Panc1 (cell line): Measurements from ENCODE around the gene STRAP. TPM values are rescaled to one million over a fixed set of nuclear protein-coding genes. Genes with fewer than 3 reads are reported as not detected.

Source experiments
- ATAC-seq: fragments of 200-7000 bp; cut with Tn5 transposase; 2 replicates; pipeline ENCODE4 v1.9.1; 2020; ENCODE audit warnings: mild to moderate bottlenecking, moderate library complexity
- BruUV-seq: library from RNA; stranded (reverse); fragments of 400-500 nt; replicated peaks from 2 replicates; lab custom pipeline; 2021; lab: Mats Ljungman, UMichigan
- CTCF ChIA-PET: fragments of 300-600 bp; sonication (Branson Sonifier 250); formaldehyde crosslinking; loops from one replicate; lab custom pipeline; 2022; ENCODE audit warnings: antibody characterized with exemption; lab: Charles Lee
- POLR2A ChIA-PET: fragments of 300-600 bp; sonication (Branson Sonifier 250); formaldehyde crosslinking; loops from one replicate; lab custom pipeline; 2022; ENCODE audit warnings: antibody characterized with exemption; lab: Charles Lee
- DNase-seq: peaks from one replicate; pipeline ENCODE4 v3.0.0-alpha.2; 2010; ENCODE audit warnings: low read depth, low spot score
- H3K27ac ChIP-seq: 2 replicates; pipeline ENCODE4 v1.5.1; 2011; ENCODE audit warnings: mild to moderate bottlenecking, low read length, inconsistent platforms
- H3K27me3 ChIP-seq: fragments of 200-500 bp; sonication (Bioruptor generic); 2 replicates; pipeline ENCODE4 v1.6.0; 2014; ENCODE audit warnings: low read length, inconsistent platforms; ENCODE audit not compliant: control insufficient read depth, insufficient read depth
- H3K36me3 ChIP-seq: fragments of 200-500 bp; sonication (Bioruptor generic); 2 replicates; pipeline ENCODE4 v1.5.1; 2014; ENCODE audit warnings: inconsistent platforms, mild to moderate bottlenecking, low read length, moderate library complexity; ENCODE audit not compliant: control insufficient read depth, insufficient read depth
- H3K4me1 ChIP-seq: 2 replicates; pipeline ENCODE4 v1.5.1; 2011; ENCODE audit warnings: inconsistent platforms, mild to moderate bottlenecking, low read length, moderate library complexity; ENCODE audit not compliant: control insufficient read depth, insufficient read depth
- H3K4me3 ChIP-seq, 2 experiments: 2 replicates each; pipeline ENCODE4 v1.5.1; 2011 to 2012; ENCODE audit warnings: low read depth in 2 of 2, low read length in 2 of 2, mild to moderate bottlenecking in 2 of 2, inconsistent platforms in 1 of 2, moderate library complexity in 1 of 2
- H3K9me3 ChIP-seq: fragments of 200-500 bp; sonication (Bioruptor generic); 2 replicates; pipeline ENCODE4 v1.5.1; 2014; ENCODE audit warnings: low read depth, mild to moderate bottlenecking, inconsistent platforms, low read length, moderate library complexity; ENCODE audit not compliant: control insufficient read depth, insufficient read depth
- CTCF ChIP-seq: fragments of 450-650 bp; IDR thresholded peaks from 2 replicates; pipeline ENCODE4 v1.5.1; 2017; ENCODE audit warnings: mild to moderate bottlenecking
- POLR2AphosphoS5 ChIP-seq: IDR thresholded peaks from 2 replicates; pipeline ENCODE4 v1.6.1; 2012; ENCODE audit warnings: mild to moderate bottlenecking, low read depth, low read length, moderate library complexity
- SIN3A ChIP-seq: IDR thresholded peaks from 2 replicates; pipeline ENCODE4 v1.6.1; 2012; ENCODE audit warnings: low read depth, mild to moderate bottlenecking, low read length, moderate library complexity, borderline replicate concordance; ENCODE audit not compliant: insufficient read depth
- TCF7L2 ChIP-seq: IDR thresholded peaks from 2 replicates; pipeline ENCODE4 v1.6.1; 2011; ENCODE audit warnings: mild to moderate bottlenecking, low read depth, low read length, inconsistent platforms
- in situ Hi-C: cut with HindIII; loops from 2 replicates; pipeline ENCODE4 v1.10.0; 2016; ENCODE audit warnings: low sequenced_read_pairs, low pct_unique_long_range_greater_than_20kb
- intact Hi-C: fragments of 100-400 bp; cut with micrococcal nuclease; formaldehyde crosslinking; loops from one replicate; pipeline ENCODE4 v1.10.0; 2022; ENCODE audit not compliant: unreplicated experiment
- total RNA-seq: library from RNA; stranded (reverse); gene quantifications from one replicate; pipeline ENCODE4 v1.2.1, GENCODE V29; 2021; ENCODE audit not compliant: unreplicated experiment
- TF ChIP-seq, protein P1 (sequence below), 2 experiments: IDR thresholded peaks; 2 replicates each; pipeline ENCODE4 v1.6.1; 2011 to 2012; ENCODE audit warnings: low read depth in 2 of 2, control low read depth in 1 of 2, low read length in 1 of 2, mild to moderate bottlenecking in 1 of 2, moderate library complexity in 1 of 2; ENCODE audit not compliant: insufficient read depth in 1 of 2

STRAP gene
- total RNA-seq, 1 experiment from 2014 or later = 99.4 TPM

DNA sequence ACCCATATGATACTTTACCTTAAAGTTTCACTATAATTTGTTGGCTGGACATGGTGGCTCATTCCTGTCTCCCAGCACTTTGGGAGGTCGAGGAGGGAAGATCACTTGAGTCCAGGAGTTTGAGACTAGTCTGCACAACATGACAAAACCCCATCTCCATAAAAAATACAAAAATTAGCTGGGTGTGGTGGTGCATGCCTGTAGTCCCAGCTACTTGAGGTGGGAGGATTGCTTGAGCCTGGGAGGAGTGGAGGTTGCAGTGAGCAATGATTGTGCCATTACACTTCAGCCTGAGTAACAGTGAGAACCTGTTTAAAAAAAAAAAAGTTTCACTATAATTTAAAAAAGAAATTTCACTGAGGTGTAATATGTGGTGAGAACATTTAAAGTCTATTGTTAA is 50.1 kb downstream of the STRAP start:
- BruUV-seq = no TSS peak
- Histone ChIP-seq H3K9me3 (no peaks in the 10 kb centered on the region), H3K4me3 (no peak overlapping the region), H3K36me3 (no peaks in the 10 kb centered on the region), H3K4me1 (no peaks in the 10 kb centered on the region), H3K27ac (no peak overlapping the region), H3K27me3 (no peaks in the 10 kb centered on the region)
- in situ Hi-C loops (no loop called here), intact Hi-C loops (no loop called here)
- ChIA-PET POLR2A (no interaction called here), CTCF (no interaction called here)
- no peak for TF ChIP-seq TCF7L2
- no peak for TF ChIP-seq CTCF
- no peak for TF ChIP-seq POLR2AphosphoS5
- TF ChIP-seq, protein P1, sequence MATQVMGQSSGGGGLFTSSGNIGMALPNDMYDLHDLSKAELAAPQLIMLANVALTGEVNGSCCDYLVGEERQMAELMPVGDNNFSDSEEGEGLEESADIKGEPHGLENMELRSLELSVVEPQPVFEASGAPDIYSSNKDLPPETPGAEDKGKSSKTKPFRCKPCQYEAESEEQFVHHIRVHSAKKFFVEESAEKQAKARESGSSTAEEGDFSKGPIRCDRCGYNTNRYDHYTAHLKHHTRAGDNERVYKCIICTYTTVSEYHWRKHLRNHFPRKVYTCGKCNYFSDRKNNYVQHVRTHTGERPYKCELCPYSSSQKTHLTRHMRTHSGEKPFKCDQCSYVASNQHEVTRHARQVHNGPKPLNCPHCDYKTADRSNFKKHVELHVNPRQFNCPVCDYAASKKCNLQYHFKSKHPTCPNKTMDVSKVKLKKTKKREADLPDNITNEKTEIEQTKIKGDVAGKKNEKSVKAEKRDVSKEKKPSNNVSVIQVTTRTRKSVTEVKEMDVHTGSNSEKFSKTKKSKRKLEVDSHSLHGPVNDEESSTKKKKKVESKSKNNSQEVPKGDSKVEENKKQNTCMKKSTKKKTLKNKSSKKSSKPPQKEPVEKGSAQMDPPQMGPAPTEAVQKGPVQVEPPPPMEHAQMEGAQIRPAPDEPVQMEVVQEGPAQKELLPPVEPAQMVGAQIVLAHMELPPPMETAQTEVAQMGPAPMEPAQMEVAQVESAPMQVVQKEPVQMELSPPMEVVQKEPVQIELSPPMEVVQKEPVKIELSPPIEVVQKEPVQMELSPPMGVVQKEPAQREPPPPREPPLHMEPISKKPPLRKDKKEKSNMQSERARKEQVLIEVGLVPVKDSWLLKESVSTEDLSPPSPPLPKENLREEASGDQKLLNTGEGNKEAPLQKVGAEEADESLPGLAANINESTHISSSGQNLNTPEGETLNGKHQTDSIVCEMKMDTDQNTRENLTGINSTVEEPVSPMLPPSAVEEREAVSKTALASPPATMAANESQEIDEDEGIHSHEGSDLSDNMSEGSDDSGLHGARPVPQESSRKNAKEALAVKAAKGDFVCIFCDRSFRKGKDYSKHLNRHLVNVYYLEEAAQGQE (IDR thresholded peaks at IDR 0.05; ENCODE audit: insufficient read depth in 1 of 2, low read depth in 2 of 2, low read length in 1 of 2) = no peak
- no peak for TF ChIP-seq SIN3A
- no peak for ATAC-seq
- DNase-seq = no peak

GRCh38 chr12:15932971-15933370 is 50.8 kb downstream of the STRAP start:
- Histone ChIP-seq H3K4me1 (no peaks in the 10 kb centered on the region), H3K27me3 (no peaks in the 10 kb centered on the region), H3K9me3 (no peaks in the 10 kb centered on the region), H3K27ac (no peak overlapping the region), H3K36me3 (no peaks in the 10 kb centered on the region), H3K4me3 (no peak overlapping the region)
- no TSS peak for BruUV-seq
- TF ChIP-seq POLR2AphosphoS5 (no peak), SIN3A (no peak), TCF7L2 (no peak), CTCF (no peak)
- TF ChIP-seq, protein P1 (IDR thresholded peaks at IDR 0.05; ENCODE audit: insufficient read depth in 1 of 2, low read depth in 2 of 2, low read length in 1 of 2) = no peak
- in situ Hi-C loops = no loop called here
- DNase-seq (no peak), ATAC-seq (no peak)
- POLR2A ChIA-PET = no interaction called here
- intact Hi-C loops = no loop called here
- CTCF ChIA-PET = no interaction called here
